Mesenchymal stem cell (in vitro differentiated cells and primary cell): Measurements from ENCODE around the gene UIMC1.

ENCODE experiments used
- DNase-seq: peaks from one replicate; pipeline ENCODE4 v3.0.0-alpha.2; 2013
- H2AFZ ChIP-seq: one replicate; pipeline ENCODE4 v1.6.1; 2013; ENCODE audit warnings: low read depth, mild to moderate bottlenecking, control low read depth, inconsistent platforms, low read length, moderate library complexity
- H2AK5ac ChIP-seq: 2 replicates; pipeline ENCODE4 v1.6.1; 2013; ENCODE audit warnings: low read length, moderate library complexity, mild to moderate bottlenecking, inconsistent platforms; ENCODE audit not compliant: severe bottlenecking
- H2BK120ac ChIP-seq: one replicate; pipeline ENCODE4 v1.6.1; 2013; ENCODE audit warnings: low read depth, mild to moderate bottlenecking, inconsistent platforms, low read length, moderate library complexity
- H2BK12ac ChIP-seq, 2 experiments: one replicate each; pipeline ENCODE4 v1.6.1; 2013; ENCODE audit warnings: inconsistent platforms in 2 of 2, low read length in 2 of 2, mild to moderate bottlenecking in 2 of 2, moderate library complexity in 2 of 2, control low read depth in 1 of 2
- H2BK15ac ChIP-seq: one replicate; pipeline ENCODE4 v1.6.1; 2013; ENCODE audit warnings: mild to moderate bottlenecking, low read depth, inconsistent platforms; ENCODE audit not compliant: poor library complexity, severe bottlenecking
- H2BK5ac ChIP-seq: 2 replicates; pipeline ENCODE4 v1.6.1; 2013; ENCODE audit warnings: low read depth, mild to moderate bottlenecking, low read length, control low read depth, inconsistent platforms; ENCODE audit not compliant: poor library complexity, severe bottlenecking
- H3K14ac ChIP-seq, 2 experiments: one replicate each; pipeline ENCODE4 v1.6.1; 2013; ENCODE audit warnings: inconsistent platforms in 2 of 2, low read length in 2 of 2, control low read depth in 1 of 2, mild to moderate bottlenecking in 1 of 2, moderate library complexity in 1 of 2
- H3K18ac ChIP-seq, 2 experiments: one replicate each; pipeline ENCODE4 v1.6.1; 2013; ENCODE audit warnings: inconsistent platforms in 2 of 2, low read length in 2 of 2, control low read depth in 1 of 2, low read depth in 1 of 2, mild to moderate bottlenecking in 1 of 2
- H3K23ac ChIP-seq, 2 experiments: one replicate each; pipeline ENCODE4 v1.6.1; 2013; ENCODE audit warnings: inconsistent platforms in 2 of 2, low read length in 2 of 2, mild to moderate bottlenecking in 2 of 2, moderate library complexity in 2 of 2, control low read depth in 1 of 2
- H3K27ac ChIP-seq: 2 replicates; pipeline ENCODE4 v1.5.1; 2013; ENCODE audit warnings: mild to moderate bottlenecking, moderate library complexity, low read length, control low read depth, inconsistent platforms; ENCODE audit not compliant: poor library complexity, severe bottlenecking
- H3K27me3 ChIP-seq, 2 experiments: 2 replicates each; pipeline versions ENCODE4 v1.6.1 to v1.7.0; 2013; ENCODE audit warnings: low read length in 2 of 2, mild to moderate bottlenecking in 2 of 2, moderate library complexity in 2 of 2, control low read depth in 1 of 2, inconsistent platforms in 1 of 2; ENCODE audit not compliant: control insufficient read depth in 1 of 2, insufficient read depth in 1 of 2
- H3K36me3 ChIP-seq, 2 experiments: 2 replicates each; pipeline versions ENCODE4 v1.6.1 to v1.7.0; 2013; ENCODE audit warnings: low read length in 2 of 2, control low read depth in 1 of 2, inconsistent platforms in 1 of 2, low read depth in 1 of 2, mild to moderate bottlenecking in 1 of 2; ENCODE audit not compliant: insufficient read depth in 2 of 2, control insufficient read depth in 1 of 2
- H3K4ac ChIP-seq, 2 experiments: one replicate each; pipeline ENCODE4 v1.6.1; 2013; ENCODE audit warnings: inconsistent platforms in 2 of 2, low read length in 2 of 2, mild to moderate bottlenecking in 2 of 2, moderate library complexity in 2 of 2, control low read depth in 1 of 2, low read depth in 1 of 2
- H3K4me1 ChIP-seq: 2 replicates; pipeline ENCODE4 v1.6.1; 2013; ENCODE audit warnings: low read depth, low read length, control low read depth; ENCODE audit not compliant: control insufficient read depth, insufficient read depth
- H3K4me2 ChIP-seq: 2 replicates; pipeline ENCODE4 v1.6.1; 2013; ENCODE audit warnings: low read length, mild to moderate bottlenecking, inconsistent platforms; ENCODE audit not compliant: poor library complexity, severe bottlenecking
- H3K4me3 ChIP-seq, 2 experiments: 2 replicates each; pipeline versions ENCODE4 v1.5.1 to v1.7.0; 2013; ENCODE audit warnings: low read length in 2 of 2, mild to moderate bottlenecking in 2 of 2, control low read depth in 1 of 2, low read depth in 1 of 2; ENCODE audit not compliant: insufficient read depth in 1 of 2
- H3K79me1 ChIP-seq: replicated peaks from 2 replicates; pipeline ENCODE4 v1.6.1; 2013; ENCODE audit warnings: mild to moderate bottlenecking, control low read depth, low read length, inconsistent platforms; ENCODE audit not compliant: poor library complexity, severe bottlenecking
- H3K9ac ChIP-seq: 2 replicates; pipeline ENCODE4 v1.7.0; 2013; ENCODE audit warnings: mild to moderate bottlenecking, low read length, moderate library complexity
- H3K9me3 ChIP-seq: 2 replicates; pipeline ENCODE4 v1.7.0; 2013; ENCODE audit warnings: mild to moderate bottlenecking, low read length; ENCODE audit not compliant: control insufficient read depth
- H4K8ac ChIP-seq: one replicate; pipeline ENCODE4 v1.6.1; 2013; ENCODE audit warnings: inconsistent platforms, mild to moderate bottlenecking, low read length, moderate library complexity
- H4K91ac ChIP-seq: one replicate; pipeline ENCODE4 v1.6.1; 2013; ENCODE audit warnings: mild to moderate bottlenecking, low read length, inconsistent platforms
- WGBS: methylation state at CpG from one replicate; pipeline ENCODE4 v1.1.7; 2013; ENCODE audit warnings: mixed read lengths; 5-methylcytosine and 5-hydroxymethylcytosine counted together

The UIMC1 gene

DNA sequence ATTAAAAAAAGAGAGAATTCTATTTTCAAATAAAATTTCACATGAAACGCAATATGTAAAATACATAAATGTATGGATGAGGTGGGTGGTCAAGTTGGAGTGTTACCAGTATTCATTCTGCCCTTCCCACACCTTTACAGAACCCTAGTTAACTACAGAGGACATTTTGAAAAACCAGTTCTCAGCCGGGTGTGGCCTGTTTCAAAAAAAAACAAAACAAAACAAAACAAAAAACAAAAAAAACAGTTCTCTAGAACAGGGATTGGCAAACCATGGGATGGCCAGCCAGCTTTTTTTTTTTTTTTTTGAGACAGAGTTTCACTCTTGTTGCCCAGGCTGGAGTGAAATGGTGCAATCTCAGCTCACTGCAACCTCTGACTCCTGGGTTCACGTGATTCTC lies 79.0 kb downstream of the UIMC1 start:
- Histone ChIP-seq H3K23ac (no peak overlapping the region), H3K9me3 (no peaks in the 10 kb centered on the region), H2AFZ (no peak overlapping the region), H2BK12ac (no peak overlapping the region), H2BK120ac (no peak overlapping the region), H2BK15ac (no peak overlapping the region), H3K4me3 (no peak overlapping the region), H4K91ac (no peak overlapping the region), H3K4ac (no peak overlapping the region), H2BK5ac (no peak overlapping the region), H4K8ac (no peak overlapping the region), H3K4me2 (no peak overlapping the region), H3K14ac (no peak overlapping the region), H3K27ac (no peak overlapping the region), H3K27me3 (no peaks in the 10 kb centered on the region), H3K18ac (no peak overlapping the region), H2AK5ac (no peak overlapping the region), H3K9ac (no peak overlapping the region), H3K4me1 (no peaks in the 10 kb centered on the region), H3K79me1 (peaks cover 14% of the 10 kb centered on the region), H3K36me3 (peaks cover 8 to 42% of the 10 kb centered on the region in 2 experiments)
- DNase-seq: no peak
- WGBS: 100% methylated on average over 2 of the region's 3 CpGs

DNA sequence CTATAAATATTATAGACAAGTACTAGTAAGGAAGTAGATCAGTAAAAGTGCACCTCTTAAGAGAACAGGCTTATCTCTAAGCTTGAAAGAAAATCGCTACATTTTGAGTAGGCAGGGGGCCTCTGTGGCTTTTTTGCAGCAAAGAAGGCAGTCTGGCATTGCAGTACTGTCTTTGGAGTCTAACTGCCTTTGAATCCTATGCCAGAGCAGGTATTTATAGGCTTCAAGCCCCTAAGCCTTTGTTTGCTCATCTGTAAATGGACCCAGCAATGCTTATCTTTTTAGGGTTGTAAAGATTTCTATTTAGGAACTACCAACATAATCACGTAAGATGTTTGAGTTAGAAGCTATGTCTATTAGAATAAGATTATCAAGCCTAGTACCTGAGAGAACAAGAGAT lies 83.8 kb downstream of the UIMC1 start:
- Histone ChIP-seq H2BK5ac (no peak overlapping the region), H3K27me3 (no peaks in the 10 kb centered on the region), H3K9me3 (no peaks in the 10 kb centered on the region), H3K79me1 (peaks cover 12% of the 10 kb centered on the region), H2AFZ (no peak overlapping the region), H2BK12ac (no peak overlapping the region), H2AK5ac (no peak overlapping the region), H3K18ac (no peak overlapping the region), H3K4me1 (no peaks in the 10 kb centered on the region), H3K4me3 (no peak overlapping the region), H3K14ac (no peak overlapping the region), H3K4me2 (no peak overlapping the region), H4K91ac (no peak overlapping the region), H4K8ac (no peak overlapping the region), H3K4ac (no peak overlapping the region), H3K36me3 (peaks cover 3 to 40% of the 10 kb centered on the region in 2 experiments), H3K23ac (no peak overlapping the region), H2BK15ac (no peak overlapping the region), H2BK120ac (no peak overlapping the region), H3K27ac (no peak overlapping the region), H3K9ac (no peak overlapping the region)
- no peak for DNase-seq
- 93% methylated on average over 2 of the region's 2 CpGs for WGBS

DNA sequence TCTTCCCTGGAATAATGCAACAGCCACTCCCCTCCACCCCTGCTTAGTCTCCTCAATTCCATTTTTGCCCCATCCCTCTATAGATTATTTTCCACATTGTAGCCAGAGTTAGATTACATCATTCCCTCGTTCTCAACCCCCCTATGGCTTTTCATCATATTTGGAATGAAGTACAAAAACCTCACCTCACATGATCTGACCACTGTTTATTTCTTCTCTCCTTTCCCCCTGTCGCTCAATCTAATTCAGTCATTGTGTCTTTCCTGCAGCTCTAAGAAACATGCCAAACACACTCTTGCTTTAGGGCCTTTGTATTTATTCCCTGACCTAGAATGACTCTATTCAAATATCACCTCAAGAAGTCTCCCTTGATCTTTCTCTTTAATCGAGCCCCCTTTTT lies 84.9 kb downstream of the UIMC1 start:
- Histone ChIP-seq H4K91ac (no peak overlapping the region), H2AK5ac (no peak overlapping the region), H2AFZ (no peak overlapping the region)

DNA sequence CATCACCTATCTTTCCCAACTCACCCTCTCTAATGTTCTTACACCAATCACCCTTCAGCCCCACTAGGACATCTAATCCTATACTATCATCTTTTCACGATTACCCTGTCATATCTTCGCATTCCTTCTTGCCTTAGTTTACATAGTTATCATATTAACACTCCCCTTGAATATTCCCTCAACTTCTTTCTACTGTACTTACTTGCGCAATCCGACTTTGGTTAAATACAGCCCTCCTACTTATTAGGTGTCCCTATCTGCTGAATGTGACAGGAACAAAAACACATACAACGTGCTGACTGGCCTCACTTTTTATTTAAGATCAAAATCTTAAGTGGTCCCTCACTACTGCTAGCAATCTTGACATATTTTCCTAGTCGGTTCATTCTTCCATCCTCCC lies 88.0 kb downstream of the UIMC1 start:
- H3K4me1 ChIP-seq: no peaks in the 10 kb centered on the region
- no peak overlapping the region for H3K4me3 ChIP-seq
- no peak overlapping the region for H3K9ac ChIP-seq
- no peak overlapping the region for H2BK5ac ChIP-seq
- no peak overlapping the region for H2AFZ ChIP-seq
- peaks cover 6 to 49% of the 10 kb centered on the region in 2 experiments for H3K36me3 ChIP-seq
- H3K27ac ChIP-seq: no peak overlapping the region
- H3K23ac ChIP-seq: no peak overlapping the region
- no peak overlapping the region for H3K4ac ChIP-seq
- no peak overlapping the region for H4K8ac ChIP-seq
- H3K9me3 ChIP-seq: no peaks in the 10 kb centered on the region
- peaks cover 20% of the 10 kb centered on the region for H3K79me1 ChIP-seq
- no peak overlapping the region for H3K18ac ChIP-seq
- whole genome bisulfite sequencing: 97% methylated on average over 6 of the region's 6 CpGs
- H4K91ac ChIP-seq: no peak overlapping the region
- H2BK15ac ChIP-seq: no peak overlapping the region
- no peaks in the 10 kb centered on the region for H3K27me3 ChIP-seq
- no peak overlapping the region for H3K14ac ChIP-seq
- H2BK12ac ChIP-seq: no peak overlapping the region
- DNase-seq: no peak
- H3K4me2 ChIP-seq: no peak overlapping the region
- no peak overlapping the region for H2AK5ac ChIP-seq
- no peak overlapping the region for H2BK120ac ChIP-seq

More for the DNA sequence above, 84.9 kb downstream of the UIMC1 start:
- Histone ChIP-seq H2BK15ac (no peak overlapping the region), H3K9ac (no peak overlapping the region), H3K23ac (no peak overlapping the region), H2BK12ac (no peak overlapping the region), H3K27me3 (no peaks in the 10 kb centered on the region), H2BK5ac (no peak overlapping the region), H3K36me3 (peaks cover 6 to 41% of the 10 kb centered on the region in 2 experiments), H3K18ac (no peak overlapping the region), H3K4me2 (no peak overlapping the region), H3K4me1 (no peaks in the 10 kb centered on the region), H3K27ac (no peak overlapping the region), H3K4me3 (no peak overlapping the region), H3K79me1 (peaks cover 16% of the 10 kb centered on the region), H3K4ac (no peak overlapping the region), H3K9me3 (no peaks in the 10 kb centered on the region), H2BK120ac (no peak overlapping the region), H4K8ac (no peak overlapping the region), H3K14ac (no peak overlapping the region)
- 88% methylated on average over 3 of the region's 3 CpGs for WGBS
- no peak for DNase-seq
